ENCODE measurements around the gene EPHB1.

- no peak for TF ChIP-seq REST (IDR thresholded peaks at IDR 0.05; ENCODE audit: insufficient replicate concordance, low read depth)
- TF ChIP-seq, protein P1, sequence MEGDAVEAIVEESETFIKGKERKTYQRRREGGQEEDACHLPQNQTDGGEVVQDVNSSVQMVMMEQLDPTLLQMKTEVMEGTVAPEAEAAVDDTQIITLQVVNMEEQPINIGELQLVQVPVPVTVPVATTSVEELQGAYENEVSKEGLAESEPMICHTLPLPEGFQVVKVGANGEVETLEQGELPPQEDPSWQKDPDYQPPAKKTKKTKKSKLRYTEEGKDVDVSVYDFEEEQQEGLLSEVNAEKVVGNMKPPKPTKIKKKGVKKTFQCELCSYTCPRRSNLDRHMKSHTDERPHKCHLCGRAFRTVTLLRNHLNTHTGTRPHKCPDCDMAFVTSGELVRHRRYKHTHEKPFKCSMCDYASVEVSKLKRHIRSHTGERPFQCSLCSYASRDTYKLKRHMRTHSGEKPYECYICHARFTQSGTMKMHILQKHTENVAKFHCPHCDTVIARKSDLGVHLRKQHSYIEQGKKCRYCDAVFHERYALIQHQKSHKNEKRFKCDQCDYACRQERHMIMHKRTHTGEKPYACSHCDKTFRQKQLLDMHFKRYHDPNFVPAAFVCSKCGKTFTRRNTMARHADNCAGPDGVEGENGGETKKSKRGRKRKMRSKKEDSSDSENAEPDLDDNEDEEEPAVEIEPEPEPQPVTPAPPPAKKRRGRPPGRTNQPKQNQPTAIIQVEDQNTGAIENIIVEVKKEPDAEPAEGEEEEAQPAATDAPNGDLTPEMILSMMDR (IDR thresholded peaks at IDR 0.05; ENCODE audit: insufficient read depth, low read length): no peak
- no peak for TF ChIP-seq POLR2AphosphoS5 (IDR thresholded peaks at IDR 0.05; ENCODE audit: low read depth)
Measured at GRCh38 chr3:135159681-135160247, 364.7 kb downstream of the EPHB1 start.
